ENCODE data around the gene ABCD1.

The ABCD1 gene

GRCh38 chrX:153725832-153726285 lies 1.2 kb downstream of the ABCD1 start:
- Histone ChIP-seq H3K27me3 (ENCODE audit: insufficient read depth, poor library complexity, severe bottlenecking) (no peaks in the 10 kb centered on the region), H3K4me3 (ENCODE audit: severe bottlenecking) (no peak overlapping the region), H3K27ac (ENCODE audit: poor library complexity, severe bottlenecking) (peak overlapping the region; percentile 65), H3K9me3 (ENCODE audit: severe bottlenecking) (no peaks in the 10 kb centered on the region), H3K36me3 (ENCODE audit: low read depth) (peaks cover 19% of the 10 kb centered on the region), H3K4me1 (ENCODE audit: insufficient read depth, poor library complexity, severe bottlenecking) (peaks cover 12% of the 10 kb centered on the region)
- ATAC-seq (ENCODE audit: low read depth) (no peak), DNase-seq (ENCODE audit: low spot score) (no peak)
- no peak for TF ChIP-seq CTCF (IDR thresholded peaks at IDR 0.05; ENCODE audit: poor library complexity, severe bottlenecking)

- H3K36me3 ChIP-seq (ENCODE audit: low read depth): peaks cover 16% of the 10 kb centered on the region
- ATAC-seq (ENCODE audit: low read depth): no peak; the same call in 2 of the 3 replicates
- no peak for DNase-seq (ENCODE audit: low spot score)
- H3K4me1 ChIP-seq (ENCODE audit: insufficient read depth, poor library complexity, severe bottlenecking): peaks cover 12% of the 10 kb centered on the region
- no peak overlapping the region for H3K4me3 ChIP-seq (ENCODE audit: severe bottlenecking)
- no peak for TF ChIP-seq CTCF (IDR thresholded peaks at IDR 0.05; ENCODE audit: poor library complexity, severe bottlenecking)
- no peaks in the 10 kb centered on the region for H3K27me3 ChIP-seq (ENCODE audit: insufficient read depth, poor library complexity, severe bottlenecking)
- no peaks in the 10 kb centered on the region for H3K9me3 ChIP-seq (ENCODE audit: severe bottlenecking)
- H3K27ac ChIP-seq (ENCODE audit: poor library complexity, severe bottlenecking): peak overlapping the region; percentile 65
Measured at GRCh38 chrX:153726286-153727122, 1.8 kb downstream of the ABCD1 start.

DNA sequence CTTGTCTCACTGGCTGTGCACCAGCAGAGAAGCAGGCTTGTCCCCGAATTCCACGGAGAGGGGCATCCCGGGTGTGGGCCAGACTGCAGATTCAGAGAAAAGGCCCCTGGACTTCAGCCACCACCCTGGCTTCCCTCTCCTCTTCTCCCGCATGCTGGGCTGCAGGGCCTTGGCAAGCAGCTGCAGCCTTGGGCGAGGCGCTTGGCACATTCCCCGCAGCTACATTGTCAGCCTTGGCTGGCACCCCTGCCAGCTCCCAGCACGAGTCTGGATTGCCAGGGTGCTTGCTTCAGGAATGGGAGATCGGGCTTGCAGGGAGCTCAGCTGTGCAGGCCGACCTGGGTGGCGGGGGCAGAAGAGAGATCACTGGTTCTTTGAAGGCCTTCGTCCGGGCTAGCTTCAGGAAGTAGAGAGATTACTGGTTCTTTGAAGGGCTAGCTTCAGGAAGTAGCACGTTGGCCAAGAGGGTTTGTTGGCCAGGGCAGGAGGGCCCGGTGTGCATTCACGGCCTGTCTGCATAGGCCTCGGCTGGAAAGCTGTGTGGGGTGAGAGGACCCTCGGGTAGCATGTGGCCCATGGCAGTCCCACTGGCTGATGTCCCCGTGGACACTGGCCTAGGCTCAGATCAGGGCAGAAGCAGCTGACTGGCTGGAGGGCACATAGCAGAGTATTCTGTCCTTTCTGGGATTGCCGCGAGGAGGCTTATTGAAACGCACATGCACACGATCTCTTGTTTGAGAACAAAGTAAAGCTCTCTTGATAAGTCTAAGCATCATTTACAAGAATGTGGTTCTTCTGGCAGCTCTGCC lies 2.7 kb downstream of the ABCD1 start:
- H3K27me3 ChIP-seq (ENCODE audit: insufficient read depth, poor library complexity, severe bottlenecking): no peaks in the 10 kb centered on the region
- ATAC-seq (ENCODE audit: low read depth) (no peak), DNase-seq (ENCODE audit: low spot score) (no peak)
- H3K9me3 ChIP-seq (ENCODE audit: severe bottlenecking): no peaks in the 10 kb centered on the region
- no peak for TF ChIP-seq CTCF (IDR thresholded peaks at IDR 0.05; ENCODE audit: poor library complexity, severe bottlenecking)
- H3K27ac ChIP-seq (ENCODE audit: poor library complexity, severe bottlenecking): peak overlapping the region; percentile 65
- peaks cover 8% of the 10 kb centered on the region for H3K36me3 ChIP-seq (ENCODE audit: low read depth)
- no peak overlapping the region for H3K4me3 ChIP-seq (ENCODE audit: severe bottlenecking)
- H3K4me1 ChIP-seq (ENCODE audit: insufficient read depth, poor library complexity, severe bottlenecking): peaks cover 12% of the 10 kb centered on the region

GRCh38 chrX:153728095-153728494 lies 3.4 kb downstream of the ABCD1 start:
- Histone ChIP-seq H3K27me3 (ENCODE audit: insufficient read depth, poor library complexity, severe bottlenecking) (no peaks in the 10 kb centered on the region), H3K4me1 (ENCODE audit: insufficient read depth, poor library complexity, severe bottlenecking) (peaks cover 12% of the 10 kb centered on the region), H3K4me3 (ENCODE audit: severe bottlenecking) (no peak overlapping the region), H3K9me3 (ENCODE audit: severe bottlenecking) (no peaks in the 10 kb centered on the region), H3K36me3 (ENCODE audit: low read depth) (peaks cover under 1% of the 10 kb centered on the region), H3K27ac (ENCODE audit: poor library complexity, severe bottlenecking) (no peak overlapping the region)
- no peak for ATAC-seq (ENCODE audit: low read depth)
- no peak for DNase-seq (ENCODE audit: low spot score)
- no peak for TF ChIP-seq CTCF (IDR thresholded peaks at IDR 0.05; ENCODE audit: poor library complexity, severe bottlenecking)

All from RWPE2 (cell line).